Measurements from ENCODE around the gene CIRBP.

GRCh38 chr19:1276628-1277022, 7.5 kb downstream of the CIRBP start:
- TF ChIP-seq CTCF (IDR thresholded peaks at IDR 0.05; ENCODE audit: poor library complexity) = no peak
- TF ChIP-seq EZH2phosphoT487 (IDR thresholded peaks at IDR 0.05; ENCODE audit: low read depth, severe bottlenecking, unreplicated experiment) = no peak
- no peak for TF ChIP-seq EZH2 (IDR thresholded peaks at IDR 0.05; ENCODE audit: borderline replicate concordance)
